GM12878 (cell line): ENCODE results near the gene EPHB2. TPM values are rescaled to one million over a fixed set of nuclear protein-coding genes. Genes with fewer than 3 reads are reported as not detected.

Experiments
- ATAC-seq: fragments of 200-7000 bp; cut with Tn5 transposase; 3 replicates; pipeline ENCODE4 v1.9.1; 2020; ENCODE audit warnings: mild to moderate bottlenecking, moderate library complexity
- BruUV-seq: library from RNA; stranded (reverse); fragments of 400-500 nt; replicated peaks from 2 replicates; lab custom pipeline; 2021; lab: Mats Ljungman, UMichigan
- CTCF ChIA-PET: fragments of 300-600 bp; sonication (Branson Sonifier 250); formaldehyde crosslinking; extraction: SDS; loops from one replicate; lab custom pipeline; 2021; ENCODE audit warnings: inconsistent platforms; lab: Yijun Ruan, JAX
- POLR2A ChIA-PET: fragments of 350-600 bp; formaldehyde crosslinking; extraction: SDS; loops from one replicate; lab custom pipeline; 2021; ENCODE audit warnings: inconsistent platforms; lab: Charles Lee
- RAD21 ChIA-PET: fragments of 300-600 bp; sonication (Branson Sonifier 250); formaldehyde crosslinking; loops from one replicate; lab custom pipeline; 2023; ENCODE audit warnings: antibody characterized with exemption; ENCODE audit not compliant: unreplicated experiment; lab: Charles Lee
- SMC1A ChIA-PET: fragments of 300-600 bp; sonication (Branson Sonifier 250); formaldehyde crosslinking; loops from one replicate; lab custom pipeline; 2023; ENCODE audit not compliant: unreplicated experiment, uncharacterized antibody; lab: Charles Lee
- DNase-seq: peaks from one replicate; pipeline ENCODE4 v3.0.0-alpha.2; 2011; ENCODE audit warnings: low read depth, low spot score
- FAIRE-seq: peaks from 3 replicates; lab custom pipeline; 2011; peaks lifted over from hg19 to GRCh38; lab: Jason Lieb, UNC
- H2AFZ ChIP-seq: 2 replicates; pipeline ENCODE4 v1.6.0; 2011; ENCODE audit warnings: low read depth, low read length, control low read depth; ENCODE audit not compliant: control insufficient read depth
- H3K27ac ChIP-seq: 2 replicates; pipeline ENCODE4 v1.5.1; 2011; ENCODE audit warnings: control low read depth; ENCODE audit not compliant: control insufficient read depth, insufficient read depth
- H3K27me3 ChIP-seq, 2 experiments: replicated peaks in 1 of 2; 2 replicates each; pipeline versions ENCODE4 v1.6.0 to v1.6.1; 2011; ENCODE audit warnings: low read length in 1 of 2; ENCODE audit not compliant: control insufficient read depth in 2 of 2, insufficient read depth in 2 of 2
- H3K36me3 ChIP-seq, 2 experiments: 2 replicates each; pipeline ENCODE4 v1.5.1; 2011; ENCODE audit warnings: low read length in 1 of 2; ENCODE audit not compliant: control insufficient read depth in 2 of 2, insufficient read depth in 2 of 2
- H3K4me1 ChIP-seq: 2 replicates; pipeline ENCODE4 v1.6.1; 2011; ENCODE audit warnings: mild to moderate bottlenecking, low read length, moderate library complexity, mixed read lengths; ENCODE audit not compliant: control insufficient read depth, insufficient read depth
- H3K4me2 ChIP-seq: 2 replicates; pipeline ENCODE4 v1.6.0; 2011; ENCODE audit warnings: control low read depth; ENCODE audit not compliant: control insufficient read depth, insufficient read depth
- H3K4me3 ChIP-seq: fragments of 200-600 bp; sonication (generic); 2 replicates; pipeline ENCODE4 v1.5.1; 2016
- H3K79me2 ChIP-seq: 2 replicates; pipeline ENCODE4 v1.6.0; 2011; ENCODE audit warnings: low read length; ENCODE audit not compliant: control insufficient read depth, insufficient read depth
- H3K9ac ChIP-seq: 2 replicates; pipeline ENCODE4 v1.8.0; 2011; ENCODE audit warnings: low read length, control low read depth, mixed read lengths; ENCODE audit not compliant: control insufficient read depth, insufficient read depth
- H3K9me3 ChIP-seq: replicated peaks from 3 replicates; pipeline ENCODE4 v1.5.1; 2011; ENCODE audit warnings: mild to moderate bottlenecking, low read length; ENCODE audit not compliant: control insufficient read depth, insufficient read depth
- H4K20me1 ChIP-seq: 2 replicates; pipeline ENCODE4 v1.6.0; 2011; ENCODE audit not compliant: control insufficient read depth, insufficient read depth
- BMI1 ChIP-seq: fragments of 450-650 bp; IDR thresholded peaks from 2 replicates; pipeline ENCODE4 v1.6.1; 2016; ENCODE audit warnings: mild to moderate bottlenecking, moderate library complexity, borderline replicate concordance
- BRCA1 ChIP-seq: IDR thresholded peaks from 2 replicates; pipeline ENCODE4 v1.6.1; 2011; ENCODE audit warnings: low read depth, low read length, improper control_type of control experiment
- FOS ChIP-seq: IDR thresholded peaks from 3 replicates; pipeline ENCODE4 v1.6.1; 2011; ENCODE audit warnings: borderline replicate concordance; ENCODE audit not compliant: insufficient read length; ENCODE audit errors: extremely low read depth
- GABPA ChIP-seq: IDR thresholded peaks from 2 replicates; pipeline ENCODE4 v1.6.1; 2014; ENCODE audit warnings: antibody characterized with exemption, low read depth, mild to moderate bottlenecking, inconsistent platforms
- IKZF1 ChIP-seq: fragments of 450-650 bp; conservative IDR thresholded peaks from 2 replicates; pipeline ENCODE4 v1.6.1; 2017; ENCODE audit warnings: antibody characterized with exemption, mild to moderate bottlenecking
- JUND ChIP-seq: IDR thresholded peaks from 2 replicates; pipeline ENCODE4 v1.6.1; 2012; ENCODE audit warnings: low read depth, mild to moderate bottlenecking, low read length, improper control_type of control experiment, moderate library complexity
- KDM1A ChIP-seq: fragments of 200-600 bp; sonication (generic); IDR thresholded peaks from 2 replicates; pipeline ENCODE4 v1.6.1; 2016; ENCODE audit warnings: borderline replicate concordance
- ZNF207 ChIP-seq: fragments of 450-650 bp; IDR thresholded peaks from 2 replicates; pipeline ENCODE4 v1.6.1; 2014; ENCODE audit warnings: antibody characterized with exemption, mild to moderate bottlenecking, borderline replicate concordance
- WGBS: methylation state at CpG from one replicate; pipeline ENCODE4 v1.1.6; 2016; ENCODE audit warnings: low lambda C conversion rate; ENCODE audit not compliant: insufficient replicate concordance, insufficient coverage; ENCODE audit errors: missing lambda C conversion rate; 5-methylcytosine and 5-hydroxymethylcytosine counted together
- in situ Hi-C: fragments of 300-500 bp; cut with MboI; formaldehyde crosslinking; loops from 9 replicates; pipeline ENCODE4 v1.14.3; 2018; ENCODE audit warnings: mixed read lengths
- intact Hi-C: fragments of 100-400 bp; cut with micrococcal nuclease; formaldehyde crosslinking; loops from one replicate; pipeline ENCODE4 v1.14.2; 2022; ENCODE audit not compliant: unreplicated experiment
- polyA plus RNA-seq, 11 experiments: library from polyadenylated mRNA; depleted of rRNA in 4 of 11; unstranded in 6 of 11; stranded (reverse) in 5 of 11; fragments of >200 nt; fragmentation: Nextera tagmentation in 4 of 11; fragmentation: Illumina TruSeq in 1 of 11; extraction: Ambion mirVana in 4 of 11; extraction: Trizol in 1 of 11; gene quantifications; 1 replicate in 1 of 11; 2 replicates in 10 of 11; pipeline versions ENCODE4 v1.2.1 to v1.2.3, GENCODE V29; 2011 to 2016; ENCODE audit warnings: inconsistent platforms in 2 of 11, missing spikeins in 2 of 11, low read depth in 1 of 11
- total RNA-seq, 4 experiments: library from RNA; depleted of rRNA in 3 of 4; stranded (reverse); fragments of >200 nt in 3 of 4; fragmentation: Illumina TruSeq in 1 of 4; extraction: Trizol in 1 of 4; gene quantifications; 2 replicates each; pipeline versions ENCODE4 v1.2.1 to v1.2.3, GENCODE V29; 2013 to 2021
- TF ChIP-seq, protein P1 (sequence below): IDR thresholded peaks from 2 replicates; pipeline ENCODE4 v1.6.1; 2012; ENCODE audit warnings: low read depth, low read length, improper control_type of control experiment
- TF ChIP-seq, protein P2 (sequence below): fragments of 450-650 bp; IDR thresholded peaks from 2 replicates; pipeline ENCODE4 v1.6.1; 2016; ENCODE audit warnings: mild to moderate bottlenecking
- TF ChIP-seq, protein P3 (sequence below): IDR thresholded peaks from 2 replicates; pipeline ENCODE4 v1.6.1; 2012; ENCODE audit warnings: low read depth, low read length, improper control_type of control experiment
- TF ChIP-seq, protein P4 (sequence below): fragments of 450-650 bp; formaldehyde crosslinking; IDR thresholded peaks from 2 replicates; pipeline ENCODE4 v1.4.0; 2022; ENCODE audit warnings: mild to moderate bottlenecking, moderate library complexity
- TF ChIP-seq, protein P5 (sequence below): fragments of 450-650 bp; IDR thresholded peaks from 2 replicates; pipeline ENCODE4 v1.6.1; 2017; ENCODE audit warnings: mild to moderate bottlenecking, moderate library complexity

EPHB2 gene
- total and polyA plus RNA-seq, 10 of the 15 experiments (the other 5 are each of a cell fraction or from before 2014, with no cell fraction given), result 0.13 to 3.3 (median 0.92) TPM

DNA sequence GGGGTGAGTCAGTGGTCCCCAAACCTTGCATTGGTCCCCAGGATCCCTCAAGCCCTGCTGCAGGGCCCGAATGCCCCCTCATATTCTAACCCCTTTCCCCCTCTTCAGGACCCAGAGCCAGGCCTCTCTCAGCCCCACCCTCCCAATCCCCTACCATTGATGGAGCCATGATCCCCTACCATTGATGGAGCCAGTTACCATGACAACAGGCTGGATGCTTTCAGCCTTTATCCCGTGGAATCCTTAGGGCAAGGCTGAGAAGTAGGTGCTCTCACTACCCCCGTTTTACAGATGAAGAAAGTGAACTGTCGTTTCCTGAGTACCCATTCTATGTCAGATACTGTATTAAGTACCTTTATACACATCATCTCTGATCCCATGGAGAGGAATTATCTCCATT is 70.8 kb downstream of the EPHB2 start (continued):
- TF ChIP-seq, protein P1, sequence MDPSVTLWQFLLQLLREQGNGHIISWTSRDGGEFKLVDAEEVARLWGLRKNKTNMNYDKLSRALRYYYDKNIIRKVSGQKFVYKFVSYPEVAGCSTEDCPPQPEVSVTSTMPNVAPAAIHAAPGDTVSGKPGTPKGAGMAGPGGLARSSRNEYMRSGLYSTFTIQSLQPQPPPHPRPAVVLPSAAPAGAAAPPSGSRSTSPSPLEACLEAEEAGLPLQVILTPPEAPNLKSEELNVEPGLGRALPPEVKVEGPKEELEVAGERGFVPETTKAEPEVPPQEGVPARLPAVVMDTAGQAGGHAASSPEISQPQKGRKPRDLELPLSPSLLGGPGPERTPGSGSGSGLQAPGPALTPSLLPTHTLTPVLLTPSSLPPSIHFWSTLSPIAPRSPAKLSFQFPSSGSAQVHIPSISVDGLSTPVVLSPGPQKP, result no peak
- TF ChIP-seq ZNF207, result no peak

DNA sequence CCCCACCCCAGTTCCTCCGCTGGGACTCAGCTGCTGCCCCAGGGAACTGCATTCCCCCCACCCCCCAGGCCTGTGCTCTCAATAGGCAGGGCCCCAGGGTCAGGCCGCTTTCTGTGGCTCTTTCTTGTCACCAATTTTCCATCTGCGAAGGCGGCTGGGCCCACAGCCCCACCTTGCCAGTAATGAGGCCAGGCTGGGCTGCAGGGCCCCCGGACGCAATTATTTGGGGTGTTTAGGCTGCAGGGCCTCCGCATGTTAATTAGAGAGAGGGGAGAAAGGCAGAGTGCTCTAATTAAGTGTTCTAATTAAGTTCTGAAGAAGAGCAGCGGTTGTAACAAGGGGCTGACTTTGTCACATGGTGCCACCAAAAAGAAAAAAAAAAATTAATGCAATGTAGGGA is 71.8 kb downstream of the EPHB2 start:
- WGBS, result 47% methylated on average over 6 of the region's 8 CpGs
- intact Hi-C loops, result no loop called here
- BruUV-seq, result no TSS peak
- no peak for ATAC-seq
- H3K9me3 ChIP-seq, result no peaks in the 10 kb centered on the region
- no peak overlapping the region for H2AFZ ChIP-seq
- FAIRE-seq, result no peak
- H3K4me2 ChIP-seq, result no peak overlapping the region
- CTCF ChIA-PET, result no interaction called here
- no peaks in the 10 kb centered on the region for H3K36me3 ChIP-seq
- no peaks in the 10 kb centered on the region for H3K79me2 ChIP-seq
- in situ Hi-C loops, result no loop called here
- no peaks in the 10 kb centered on the region; the same call in 1 of the 2 replicates for H4K20me1 ChIP-seq
- no peak overlapping the region for H3K27ac ChIP-seq
- peaks cover 0 to 2% of the 10 kb centered on the region in 2 experiments; a peak in 2 of 4 replicates for H3K27me3 ChIP-seq
- DNase-seq, result no peak
- RAD21 ChIA-PET, result no interaction called here
- SMC1A ChIA-PET, result no interaction called here
- no peak overlapping the region for H3K9ac ChIP-seq
- H3K4me1 ChIP-seq, result no peaks in the 10 kb centered on the region
- POLR2A ChIA-PET, result interaction anchor here (0.6 kb wide), 1 partner anchor 137 kb away, joined by 3 read pairs; no protein-coding TSS in a partner anchor
- no peak overlapping the region for H3K4me3 ChIP-seq
- TF ChIP-seq, protein P2, sequence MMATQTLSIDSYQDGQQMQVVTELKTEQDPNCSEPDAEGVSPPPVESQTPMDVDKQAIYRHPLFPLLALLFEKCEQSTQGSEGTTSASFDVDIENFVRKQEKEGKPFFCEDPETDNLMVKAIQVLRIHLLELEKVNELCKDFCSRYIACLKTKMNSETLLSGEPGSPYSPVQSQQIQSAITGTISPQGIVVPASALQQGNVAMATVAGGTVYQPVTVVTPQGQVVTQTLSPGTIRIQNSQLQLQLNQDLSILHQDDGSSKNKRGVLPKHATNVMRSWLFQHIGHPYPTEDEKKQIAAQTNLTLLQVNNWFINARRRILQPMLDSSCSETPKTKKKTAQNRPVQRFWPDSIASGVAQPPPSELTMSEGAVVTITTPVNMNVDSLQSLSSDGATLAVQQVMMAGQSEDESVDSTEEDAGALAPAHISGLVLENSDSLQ, result no peak
- TF ChIP-seq, protein P3, sequence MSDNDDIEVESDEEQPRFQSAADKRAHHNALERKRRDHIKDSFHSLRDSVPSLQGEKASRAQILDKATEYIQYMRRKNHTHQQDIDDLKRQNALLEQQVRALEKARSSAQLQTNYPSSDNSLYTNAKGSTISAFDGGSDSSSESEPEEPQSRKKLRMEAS, result no peak
- no peak for TF ChIP-seq BRCA1
- TF ChIP-seq JUND, result no peak
- no peak for TF ChIP-seq IKZF1
- no peak for TF ChIP-seq KDM1A
- TF ChIP-seq, protein P4, sequence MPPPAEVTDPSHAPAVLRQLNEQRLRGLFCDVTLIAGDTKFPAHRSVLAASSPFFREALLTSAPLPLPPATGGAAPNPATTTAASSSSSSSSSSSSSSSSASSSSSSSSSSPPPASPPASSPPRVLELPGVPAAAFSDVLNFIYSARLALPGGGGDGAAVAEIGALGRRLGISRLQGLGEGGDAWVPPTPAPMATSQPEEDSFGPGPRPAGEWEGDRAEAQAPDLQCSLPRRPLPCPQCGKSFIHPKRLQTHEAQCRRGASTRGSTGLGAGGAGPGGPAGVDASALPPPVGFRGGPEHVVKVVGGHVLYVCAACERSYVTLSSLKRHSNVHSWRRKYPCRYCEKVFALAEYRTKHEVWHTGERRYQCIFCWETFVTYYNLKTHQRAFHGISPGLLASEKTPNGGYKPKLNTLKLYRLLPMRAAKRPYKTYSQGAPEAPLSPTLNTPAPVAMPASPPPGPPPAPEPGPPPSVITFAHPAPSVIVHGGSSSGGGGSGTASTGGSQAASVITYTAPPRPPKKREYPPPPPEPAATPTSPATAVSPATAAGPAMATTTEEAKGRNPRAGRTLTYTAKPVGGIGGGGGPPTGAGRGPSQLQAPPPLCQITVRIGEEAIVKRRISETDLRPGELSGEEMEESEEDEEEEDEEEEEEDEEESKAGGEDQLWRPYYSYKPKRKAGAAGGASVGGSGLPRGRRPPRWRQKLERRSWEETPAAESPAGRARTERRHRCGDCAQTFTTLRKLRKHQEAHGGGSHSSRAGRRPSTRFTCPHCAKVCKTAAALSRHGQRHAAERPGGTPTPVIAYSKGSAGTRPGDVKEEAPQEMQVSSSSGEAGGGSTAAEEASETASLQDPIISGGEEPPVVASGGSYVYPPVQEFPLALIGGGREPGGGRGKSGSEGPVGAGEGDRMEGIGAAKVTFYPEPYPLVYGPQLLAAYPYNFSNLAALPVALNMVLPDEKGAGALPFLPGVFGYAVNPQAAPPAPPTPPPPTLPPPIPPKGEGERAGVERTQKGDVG, result no peak
- TF ChIP-seq GABPA, result no peak
- TF ChIP-seq, protein P5, sequence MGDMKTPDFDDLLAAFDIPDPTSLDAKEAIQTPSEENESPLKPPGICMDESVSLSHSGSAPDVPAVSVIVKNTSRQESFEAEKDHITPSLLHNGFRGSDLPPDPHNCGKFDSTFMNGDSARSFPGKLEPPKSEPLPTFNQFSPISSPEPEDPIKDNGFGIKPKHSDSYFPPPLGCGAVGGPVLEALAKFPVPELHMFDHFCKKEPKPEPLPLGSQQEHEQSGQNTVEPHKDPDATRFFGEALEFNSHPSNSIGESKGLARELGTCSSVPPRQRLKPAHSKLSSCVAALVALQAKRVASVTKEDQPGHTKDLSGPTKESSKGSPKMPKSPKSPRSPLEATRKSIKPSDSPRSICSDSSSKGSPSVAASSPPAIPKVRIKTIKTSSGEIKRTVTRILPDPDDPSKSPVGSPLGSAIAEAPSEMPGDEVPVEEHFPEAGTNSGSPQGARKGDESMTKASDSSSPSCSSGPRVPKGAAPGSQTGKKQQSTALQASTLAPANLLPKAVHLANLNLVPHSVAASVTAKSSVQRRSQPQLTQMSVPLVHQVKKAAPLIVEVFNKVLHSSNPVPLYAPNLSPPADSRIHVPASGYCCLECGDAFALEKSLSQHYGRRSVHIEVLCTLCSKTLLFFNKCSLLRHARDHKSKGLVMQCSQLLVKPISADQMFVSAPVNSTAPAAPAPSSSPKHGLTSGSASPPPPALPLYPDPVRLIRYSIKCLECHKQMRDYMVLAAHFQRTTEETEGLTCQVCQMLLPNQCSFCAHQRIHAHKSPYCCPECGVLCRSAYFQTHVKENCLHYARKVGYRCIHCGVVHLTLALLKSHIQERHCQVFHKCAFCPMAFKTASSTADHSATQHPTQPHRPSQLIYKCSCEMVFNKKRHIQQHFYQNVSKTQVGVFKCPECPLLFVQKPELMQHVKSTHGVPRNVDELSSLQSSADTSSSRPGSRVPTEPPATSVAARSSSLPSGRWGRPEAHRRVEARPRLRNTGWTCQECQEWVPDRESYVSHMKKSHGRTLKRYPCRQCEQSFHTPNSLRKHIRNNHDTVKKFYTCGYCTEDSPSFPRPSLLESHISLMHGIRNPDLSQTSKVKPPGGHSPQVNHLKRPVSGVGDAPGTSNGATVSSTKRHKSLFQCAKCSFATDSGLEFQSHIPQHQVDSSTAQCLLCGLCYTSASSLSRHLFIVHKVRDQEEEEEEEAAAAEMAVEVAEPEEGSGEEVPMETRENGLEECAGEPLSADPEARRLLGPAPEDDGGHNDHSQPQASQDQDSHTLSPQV, result no peak
- TF ChIP-seq FOS, result no peak
- no peak for TF ChIP-seq BMI1
